K562 (cell line): ENCODE results near the gene UTP4. TPM values are rescaled to one million over a fixed set of nuclear protein-coding genes. Genes with fewer than 3 reads are reported as not detected.
A peak's percentile ranks its signal among the peaks of the same experiment; 100 is the strongest.

ENCODE experiments used
- ETV6 ChIP-seq, 3 experiments: fragments of 150-350 bp in 1 of 3; sonication (generic) in 1 of 3; formaldehyde crosslinking in 1 of 3; IDR thresholded peaks; 2 replicates each; pipeline versions ENCODE4 v1.6.1 to v1.8.0; 2014 to 2022; ENCODE audit warnings: borderline replicate concordance in 2 of 3, low read depth in 2 of 3, antibody characterized with exemption in 1 of 3, low read length in 1 of 3, mild to moderate bottlenecking in 1 of 3, missing genetic modification reagents in 1 of 3
- FOXO4 ChIP-seq: fragments of 450-650 bp; formaldehyde crosslinking; IDR thresholded peaks from 2 replicates; pipeline ENCODE4 v1.4.0; 2020; ENCODE audit warnings: mild to moderate bottlenecking, moderate library complexity
- IRF1 ChIP-seq: sonication (generic); formaldehyde crosslinking; IDR thresholded peaks from 2 replicates; pipeline ENCODE4 v1.8.0; 2022; ENCODE audit warnings: missing genetic modification reagents, mild to moderate bottlenecking, borderline replicate concordance
- IRF2 ChIP-seq: sonication (generic); formaldehyde crosslinking; IDR thresholded peaks from 2 replicates; pipeline ENCODE4 v1.8.1; 2022; ENCODE audit warnings: mild to moderate bottlenecking, missing genetic modification reagents
- KLF6 ChIP-seq: fragments of 250-450 bp; sonication (Bioruptor Pico); IDR thresholded peaks from 2 replicates; pipeline ENCODE4 v1.4.0; 2020; ENCODE audit warnings: mild to moderate bottlenecking, moderate library complexity, borderline replicate concordance
- NCOA6 ChIP-seq: fragments of 450-650 bp; IDR thresholded peaks from 2 replicates; pipeline ENCODE4 v1.6.1; 2017; ENCODE audit warnings: mild to moderate bottlenecking
- NEUROD1 ChIP-seq: fragments of 150-350 bp; IDR thresholded peaks from 2 replicates; pipeline ENCODE4 v1.6.1; 2014; ENCODE audit warnings: borderline replicate concordance, low read length, low read depth; ENCODE audit not compliant: partially characterized antibody
- NR2C1 ChIP-seq, 2 experiments: fragments of 450-650 bp; IDR thresholded peaks; 2 replicates each; pipeline ENCODE4 v1.6.1; 2017; ENCODE audit warnings: mild to moderate bottlenecking in 2 of 2, antibody characterized with exemption in 1 of 2, inconsistent platforms in 1 of 2, missing compliant biosample characterization in 1 of 2, missing genetic modification characterization in 1 of 2
- PCBP1 ChIP-seq: fragments of 200-400 bp; formaldehyde crosslinking; IDR thresholded peaks from 2 replicates; pipeline ENCODE4 v1.6.1; 2018; ENCODE audit warnings: mild to moderate bottlenecking, low read depth, low read length; ENCODE audit not compliant: poor library complexity, severe bottlenecking
- PPARD ChIP-seq: fragments of 250-450 bp; sonication (Bioruptor Pico); IDR thresholded peaks from 2 replicates; pipeline ENCODE4 v1.8.0; 2022; ENCODE audit warnings: inconsistent platforms, mild to moderate bottlenecking, moderate library complexity
- RFX1 ChIP-seq: fragments of 450-650 bp; IDR thresholded peaks from 2 replicates; pipeline ENCODE4 v1.6.1; 2016; ENCODE audit warnings: mild to moderate bottlenecking, moderate library complexity
- SIN3B ChIP-seq: fragments of 450-650 bp; IDR thresholded peaks from 2 replicates; pipeline ENCODE4 v1.6.1; 2017; ENCODE audit warnings: low read depth, mild to moderate bottlenecking, moderate library complexity
- SMAD4 ChIP-seq: fragments of 250-450 bp; sonication (Bioruptor Pico); conservative IDR thresholded peaks from 2 replicates; pipeline ENCODE4 v1.8.0; 2021; ENCODE audit warnings: inconsistent platforms, mild to moderate bottlenecking, moderate library complexity
- XRCC5 ChIP-seq: fragments of 200-400 bp; formaldehyde crosslinking; IDR thresholded peaks from 2 replicates; pipeline ENCODE4 v1.6.1; 2017; ENCODE audit warnings: low read depth, mild to moderate bottlenecking, low read length
- ZNF23 ChIP-seq: fragments of 250-450 bp; sonication (Bioruptor Pico); IDR thresholded peaks from 2 replicates; pipeline ENCODE4 v1.4.0; 2020; ENCODE audit warnings: mild to moderate bottlenecking
- ZNF274 ChIP-seq: IDR thresholded peaks from 2 replicates; pipeline ENCODE4 v1.6.1; 2011; ENCODE audit warnings: low read depth, mild to moderate bottlenecking, low read length, moderate library complexity, borderline replicate concordance
- ZNF408 ChIP-seq: fragments of 250-450 bp; sonication (Bioruptor Pico); IDR thresholded peaks from 2 replicates; pipeline ENCODE4 v1.4.0; 2020; ENCODE audit warnings: low read depth, mild to moderate bottlenecking, moderate library complexity
- polyA plus RNA-seq, 8 experiments: library from polyadenylated mRNA; depleted of rRNA in 4 of 8; stranded (reverse) in 5 of 8; unstranded in 3 of 8; fragments of >200 nt; fragmentation: Nextera tagmentation in 2 of 8; fragmentation: Illumina TruSeq in 1 of 8; extraction: Ambion mirVana in 2 of 8; extraction: Trizol in 1 of 8; gene quantifications; 2 replicates each; pipeline versions ENCODE4 v1.2.1 to v1.2.3, GENCODE V29; 2011 to 2014; ENCODE audit warnings: inconsistent platforms in 1 of 8, missing spikeins in 1 of 8
- total RNA-seq, 7 experiments: library from RNA; depleted of rRNA in 6 of 7; stranded (reverse); fragments of >200 nt in 6 of 7; fragmentation: Illumina TruSeq in 2 of 7; extraction: Trizol in 2 of 7; gene quantifications; 2 replicates each; pipeline versions ENCODE4 v1.2.1 to v1.2.3, GENCODE V29; 2011 to 2021; ENCODE audit warnings: low replicate concordance in 1 of 7
- TF ChIP-seq, protein P1 (sequence below): sonication (generic); formaldehyde crosslinking; IDR thresholded peaks from 2 replicates; pipeline ENCODE4 v1.8.1; 2023; ENCODE audit warnings: missing genetic modification reagents, mild to moderate bottlenecking, borderline replicate concordance

UTP4 gene
- total and polyA plus RNA-seq, 9 of the 15 experiments (the other 6 are each of a cell fraction or from before 2014, with no cell fraction given): 46.1 to 203 (median 145) TPM

DNA sequence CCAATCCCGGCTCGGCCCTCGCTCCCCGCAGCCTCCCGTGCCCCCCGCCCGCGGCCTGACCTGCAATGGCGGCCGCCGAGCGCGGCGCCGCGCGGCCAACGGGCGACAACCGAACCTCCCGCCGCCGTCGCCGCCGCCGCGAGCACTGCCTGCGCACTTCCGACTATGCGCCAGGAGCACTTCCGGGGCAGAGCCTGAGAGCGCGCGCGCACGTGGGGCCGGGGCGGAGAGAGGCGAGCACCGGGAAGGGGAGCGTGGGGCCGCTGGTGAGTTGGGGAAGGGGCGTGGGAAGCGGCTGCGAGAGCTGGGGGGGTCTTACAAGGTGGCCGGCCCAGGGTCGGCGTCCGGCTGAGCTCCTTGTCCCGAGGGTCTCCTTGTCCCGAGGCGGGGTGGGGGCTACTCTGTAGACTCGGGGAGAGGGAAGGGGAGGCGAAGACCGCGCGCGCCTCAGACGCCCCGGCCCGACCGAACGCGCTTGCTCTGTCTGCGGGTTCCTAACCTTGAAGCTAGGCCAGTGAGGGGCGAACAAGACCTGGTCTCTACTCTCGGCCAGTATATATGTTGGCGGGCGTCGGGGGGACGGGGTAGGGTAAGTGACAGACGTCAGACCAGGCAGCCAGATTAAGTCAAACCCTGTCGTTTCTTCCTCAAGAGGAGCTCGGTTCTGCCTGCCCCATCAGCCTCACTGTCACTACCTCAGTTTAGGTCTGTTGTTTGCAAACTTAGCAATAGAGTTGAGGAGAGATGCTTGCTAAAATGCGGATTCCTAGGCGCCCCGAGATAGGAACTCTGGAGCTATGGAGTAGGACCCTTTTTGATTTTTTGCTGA is at the start of gene UTP4, which contains the start of gene CHTF8 (continued):
- TF ChIP-seq, protein P1, sequence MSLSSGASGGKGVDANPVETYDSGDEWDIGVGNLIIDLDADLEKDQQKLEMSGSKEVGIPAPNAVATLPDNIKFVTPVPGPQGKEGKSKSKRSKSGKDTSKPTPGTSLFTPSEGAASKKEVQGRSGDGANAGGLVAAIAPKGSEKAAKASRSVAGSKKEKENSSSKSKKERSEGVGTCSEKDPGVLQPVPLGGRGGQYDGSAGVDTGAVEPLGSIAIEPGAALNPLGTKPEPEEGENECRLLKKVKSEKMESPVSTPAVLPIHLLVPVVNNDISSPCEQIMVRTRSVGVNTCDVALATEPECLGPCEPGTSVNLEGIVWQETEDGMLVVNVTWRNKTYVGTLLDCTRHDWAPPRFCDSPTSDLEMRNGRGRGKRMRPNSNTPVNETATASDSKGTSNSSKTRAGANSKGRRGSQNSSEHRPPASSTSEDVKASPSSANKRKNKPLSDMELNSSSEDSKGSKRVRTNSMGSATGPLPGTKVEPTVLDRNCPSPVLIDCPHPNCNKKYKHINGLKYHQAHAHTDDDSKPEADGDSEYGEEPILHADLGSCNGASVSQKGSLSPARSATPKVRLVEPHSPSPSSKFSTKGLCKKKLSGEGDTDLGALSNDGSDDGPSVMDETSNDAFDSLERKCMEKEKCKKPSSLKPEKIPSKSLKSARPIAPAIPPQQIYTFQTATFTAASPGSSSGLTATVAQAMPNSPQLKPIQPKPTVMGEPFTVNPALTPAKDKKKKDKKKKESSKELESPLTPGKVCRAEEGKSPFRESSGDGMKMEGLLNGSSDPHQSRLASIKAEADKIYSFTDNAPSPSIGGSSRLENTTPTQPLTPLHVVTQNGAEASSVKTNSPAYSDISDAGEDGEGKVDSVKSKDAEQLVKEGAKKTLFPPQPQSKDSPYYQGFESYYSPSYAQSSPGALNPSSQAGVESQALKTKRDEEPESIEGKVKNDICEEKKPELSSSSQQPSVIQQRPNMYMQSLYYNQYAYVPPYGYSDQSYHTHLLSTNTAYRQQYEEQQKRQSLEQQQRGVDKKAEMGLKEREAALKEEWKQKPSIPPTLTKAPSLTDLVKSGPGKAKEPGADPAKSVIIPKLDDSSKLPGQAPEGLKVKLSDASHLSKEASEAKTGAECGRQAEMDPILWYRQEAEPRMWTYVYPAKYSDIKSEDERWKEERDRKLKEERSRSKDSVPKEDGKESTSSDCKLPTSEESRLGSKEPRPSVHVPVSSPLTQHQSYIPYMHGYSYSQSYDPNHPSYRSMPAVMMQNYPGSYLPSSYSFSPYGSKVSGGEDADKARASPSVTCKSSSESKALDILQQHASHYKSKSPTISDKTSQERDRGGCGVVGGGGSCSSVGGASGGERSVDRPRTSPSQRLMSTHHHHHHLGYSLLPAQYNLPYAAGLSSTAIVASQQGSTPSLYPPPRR (CRISPR knock-in tag): no peak
- TF ChIP-seq NEUROD1 (peak; percentile 27), ETV6 (IDR thresholded peaks at IDR 0.05; ENCODE audit: borderline replicate concordance in 1 of 2, low read depth in 2 of 2, low read length in 1 of 2) (no peak), ETV6 (CRISPR knock-in tag; IDR thresholded peaks at IDR 0.05; ENCODE audit: borderline replicate concordance) (no peak), ZNF23 (CRISPR knock-in tag) (no peak), SIN3B (peak; percentile 80), ZNF408 (CRISPR knock-in tag) (no peak), ZNF274 (no peak), XRCC5 (no peak), FOXO4 (CRISPR knock-in tag) (no peak), IRF1 (CRISPR knock-in tag) (no peak), NCOA6 (no peak), NR2C1 (IDR thresholded peaks at IDR 0.05) (peak; percentile 97), NR2C1 (tag; IDR thresholded peaks at IDR 0.05) (peak; percentile 96), IRF2 (CRISPR knock-in tag) (no peak), PPARD (CRISPR knock-in tag) (no peak), KLF6 (CRISPR knock-in tag) (peak; percentile 26; the same call in 1 of the 2 replicates), PCBP1 (peak; percentile 62), SMAD4 (CRISPR knock-in tag) (no peak; the same call in 1 of the 2 replicates), RFX1 (no peak)
